IPS-18c (cell line): ENCODE results near the gene DAGLA.

ENCODE experiments used
- H3K4me3 ChIP-seq: 2 replicates; pipeline ENCODE4 v1.7.0; 2013; ENCODE audit warnings: low read depth, mild to moderate bottlenecking, low read length, moderate library complexity; ENCODE audit not compliant: insufficient read depth
- H3K9me3 ChIP-seq: one replicate; pipeline ENCODE4 v1.6.1; 2013; ENCODE audit warnings: mild to moderate bottlenecking, low read length, moderate library complexity; ENCODE audit not compliant: control insufficient read depth, insufficient read depth

Gene DAGLA

DNA sequence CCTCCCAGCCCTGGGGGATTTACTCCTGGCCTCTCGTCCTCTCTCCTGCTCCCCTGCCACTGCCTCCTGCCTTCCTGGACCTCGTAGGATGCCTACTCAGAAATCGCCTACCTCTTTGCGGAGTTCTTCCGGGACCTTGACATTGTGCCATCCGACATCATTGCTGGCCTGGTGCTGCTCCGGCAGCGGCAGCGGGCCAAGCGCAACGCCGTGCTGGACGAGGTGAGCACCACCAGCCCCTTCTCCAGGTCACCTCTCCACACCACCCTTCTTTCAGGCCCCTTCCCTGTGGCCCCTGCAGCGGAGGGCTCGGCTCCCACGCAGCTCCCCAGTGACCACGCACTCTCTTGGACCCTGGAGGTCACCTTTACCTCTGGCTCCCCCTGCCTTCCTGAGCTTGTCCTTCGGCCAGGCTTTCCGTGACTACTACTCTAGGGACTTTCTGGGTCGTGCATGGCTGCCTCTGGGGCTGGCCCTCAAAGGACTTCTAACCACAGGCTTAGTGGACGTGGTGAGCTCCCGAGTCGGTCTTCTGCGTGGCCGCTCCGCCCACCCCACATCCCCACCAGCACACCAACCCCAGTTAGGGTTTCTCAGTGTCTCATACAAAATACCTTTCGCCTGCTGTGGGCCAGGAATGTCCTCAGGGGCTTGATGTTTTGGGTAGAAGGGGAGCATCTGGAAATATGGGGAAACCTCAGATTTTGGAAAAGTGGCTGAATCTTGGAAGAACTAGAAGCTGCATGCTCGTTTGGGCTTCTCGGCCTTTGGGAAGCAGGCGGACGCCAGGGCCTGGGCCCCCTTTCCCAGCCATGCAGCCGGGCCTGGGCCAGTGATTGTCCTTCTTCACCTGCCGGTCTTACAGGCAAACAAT lies 48.1 kb downstream of the DAGLA start:
- Histone ChIP-seq H3K4me3 (no peak overlapping the region), H3K9me3 (peaks cover 3% of the 10 kb centered on the region)

DNA sequence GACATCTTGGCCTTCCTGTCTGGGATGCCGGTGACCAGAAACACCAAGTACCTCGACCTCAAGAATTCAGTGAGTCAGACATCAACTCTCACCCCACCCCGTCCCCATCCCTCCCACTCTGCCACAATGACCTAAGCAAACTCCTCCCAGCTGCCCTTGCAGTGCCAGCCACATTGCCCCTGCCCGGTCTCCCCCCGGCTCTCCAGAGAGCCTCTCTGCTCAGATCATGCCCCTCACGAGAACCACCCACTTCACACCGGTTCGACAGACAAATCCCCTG lies 48.7 kb downstream of the DAGLA start:
- Histone ChIP-seq H3K4me3 (no peak overlapping the region), H3K9me3 (peaks cover 3% of the 10 kb centered on the region)

DNA sequence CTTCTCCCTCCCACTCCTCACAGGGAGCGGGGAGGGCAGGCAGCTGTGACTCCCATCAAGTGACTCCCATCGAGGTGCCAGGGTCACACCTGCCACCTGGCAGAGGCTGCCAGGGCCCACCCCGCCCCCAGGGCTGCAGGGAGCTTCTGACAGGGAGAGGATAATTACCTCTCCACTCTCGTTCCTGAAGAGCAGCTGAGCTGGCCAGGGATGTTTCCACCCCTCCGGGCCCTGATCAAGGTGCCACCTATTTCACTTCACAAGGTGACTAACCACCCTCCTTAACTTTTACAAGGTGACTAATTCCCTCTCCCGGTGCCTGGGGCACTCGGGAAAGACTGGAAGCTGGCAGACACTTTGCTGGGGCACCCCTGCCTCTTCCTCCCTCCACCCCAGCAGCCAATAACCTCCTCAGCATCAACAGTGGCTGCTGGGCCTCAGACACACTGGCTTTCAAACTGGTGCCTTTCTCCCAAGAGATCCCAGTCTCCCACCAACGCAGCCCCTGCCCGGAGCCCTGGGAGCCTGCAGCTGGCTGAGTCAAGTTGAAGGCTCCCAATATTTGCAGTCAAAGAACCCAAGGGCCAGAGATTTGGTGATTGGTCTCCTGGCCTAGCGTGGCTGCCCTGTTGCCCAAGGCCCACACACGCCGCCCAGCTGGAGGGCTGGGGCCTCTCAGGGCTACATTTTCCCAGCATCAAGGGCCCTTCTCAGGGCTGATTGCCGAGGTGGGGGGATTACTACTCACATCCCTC lies 50.2 kb downstream of the DAGLA start:
- Histone ChIP-seq H3K9me3 (no peaks in the 10 kb centered on the region), H3K4me3 (no peak overlapping the region)

DNA sequence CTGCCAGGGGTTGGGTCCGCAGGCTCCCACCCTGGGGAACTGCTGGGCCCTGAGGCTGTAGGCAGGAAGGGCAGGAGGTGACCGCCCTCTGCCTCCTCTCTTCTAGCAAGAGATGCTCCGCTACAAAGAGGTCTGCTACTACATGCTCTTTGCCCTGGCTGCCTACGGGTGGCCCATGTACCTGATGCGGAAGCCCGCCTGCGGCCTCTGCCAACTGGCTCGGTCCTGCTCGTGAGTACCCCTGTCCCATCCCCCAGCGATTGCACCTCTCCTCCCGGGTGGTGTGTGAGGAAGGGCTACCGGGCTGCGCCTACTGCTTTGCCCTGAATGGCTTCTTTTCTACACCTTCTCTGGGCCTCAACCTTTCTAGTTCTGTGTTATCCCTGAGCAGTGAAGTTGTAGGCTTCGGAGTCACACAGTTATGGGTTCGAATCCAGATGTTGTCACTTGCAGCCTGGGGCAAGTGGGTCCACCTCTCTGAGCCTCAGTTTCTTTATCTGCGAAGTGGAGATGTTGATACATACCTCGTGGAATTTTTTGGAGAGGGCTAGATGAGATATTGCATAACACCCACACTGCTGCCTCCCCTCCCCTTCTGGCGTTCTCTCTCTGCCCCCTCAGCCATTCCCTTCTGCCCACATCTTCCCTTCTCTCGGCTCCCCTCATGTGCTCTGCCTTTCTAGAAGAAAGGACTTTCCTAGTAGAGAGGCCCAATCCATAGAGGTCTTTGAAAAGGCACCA lies 51.2 kb downstream of the DAGLA start:
- Histone ChIP-seq H3K4me3 (no peak overlapping the region), H3K9me3 (no peaks in the 10 kb centered on the region)

DNA sequence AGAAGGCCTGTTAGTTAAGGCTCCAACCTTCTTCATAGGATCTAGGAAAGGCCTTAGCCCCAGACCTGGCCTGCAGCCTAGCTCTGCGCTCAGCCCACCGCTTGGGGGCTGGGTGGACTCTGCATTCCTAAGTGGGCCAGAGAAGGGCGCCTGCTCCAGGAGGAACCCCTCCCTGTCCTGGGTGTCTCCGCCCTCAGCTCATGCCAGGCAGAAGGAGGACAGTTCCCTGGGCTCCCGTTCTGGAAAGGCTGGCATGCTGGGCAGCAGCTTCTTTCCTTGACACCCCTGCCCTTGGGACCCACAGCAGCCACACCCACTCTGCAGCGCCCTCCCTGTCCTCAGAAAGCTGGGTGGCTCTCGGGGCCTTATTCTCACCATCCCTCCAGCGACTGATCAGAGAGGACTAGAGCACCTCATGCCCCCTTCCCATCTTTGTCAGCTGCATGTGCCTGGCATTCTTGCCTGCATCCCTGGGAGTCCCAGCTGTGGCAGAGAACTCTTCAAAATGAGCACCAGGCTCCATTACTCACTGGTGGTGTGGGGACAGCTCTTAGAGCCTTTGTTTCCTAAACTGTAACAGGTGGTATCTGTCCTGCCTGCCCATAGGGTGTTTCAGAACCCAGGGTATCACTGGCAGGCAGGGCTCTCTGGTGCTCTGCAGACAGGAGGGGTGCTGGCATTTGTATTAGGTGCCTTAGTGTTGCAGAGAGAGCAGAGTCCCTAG lies 51.9 kb downstream of the DAGLA start:
- H3K4me3 ChIP-seq: no peak overlapping the region
- no peaks in the 10 kb centered on the region for H3K9me3 ChIP-seq

DNA sequence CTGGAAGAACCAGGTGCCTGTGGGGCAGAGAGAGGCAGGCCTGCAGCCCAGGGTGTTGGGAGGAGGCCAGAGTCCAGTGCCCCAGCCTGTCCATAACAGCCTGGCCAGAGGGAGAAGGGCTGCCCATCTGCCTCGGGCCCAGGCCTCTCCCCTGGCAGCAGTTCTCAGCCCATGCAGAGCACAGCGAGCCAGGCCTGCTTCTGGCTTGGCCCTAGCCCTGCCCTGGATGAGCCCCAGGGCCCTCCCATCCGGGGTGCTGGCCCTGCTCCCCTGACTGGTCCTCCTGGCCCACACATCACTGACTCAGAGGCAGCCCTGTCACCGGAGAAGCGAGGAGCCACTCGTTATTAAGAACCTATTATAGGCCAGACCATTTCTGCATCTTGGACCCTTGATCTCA lies 52.5 kb downstream of the DAGLA start:
- H3K9me3 ChIP-seq: no peaks in the 10 kb centered on the region

DNA sequence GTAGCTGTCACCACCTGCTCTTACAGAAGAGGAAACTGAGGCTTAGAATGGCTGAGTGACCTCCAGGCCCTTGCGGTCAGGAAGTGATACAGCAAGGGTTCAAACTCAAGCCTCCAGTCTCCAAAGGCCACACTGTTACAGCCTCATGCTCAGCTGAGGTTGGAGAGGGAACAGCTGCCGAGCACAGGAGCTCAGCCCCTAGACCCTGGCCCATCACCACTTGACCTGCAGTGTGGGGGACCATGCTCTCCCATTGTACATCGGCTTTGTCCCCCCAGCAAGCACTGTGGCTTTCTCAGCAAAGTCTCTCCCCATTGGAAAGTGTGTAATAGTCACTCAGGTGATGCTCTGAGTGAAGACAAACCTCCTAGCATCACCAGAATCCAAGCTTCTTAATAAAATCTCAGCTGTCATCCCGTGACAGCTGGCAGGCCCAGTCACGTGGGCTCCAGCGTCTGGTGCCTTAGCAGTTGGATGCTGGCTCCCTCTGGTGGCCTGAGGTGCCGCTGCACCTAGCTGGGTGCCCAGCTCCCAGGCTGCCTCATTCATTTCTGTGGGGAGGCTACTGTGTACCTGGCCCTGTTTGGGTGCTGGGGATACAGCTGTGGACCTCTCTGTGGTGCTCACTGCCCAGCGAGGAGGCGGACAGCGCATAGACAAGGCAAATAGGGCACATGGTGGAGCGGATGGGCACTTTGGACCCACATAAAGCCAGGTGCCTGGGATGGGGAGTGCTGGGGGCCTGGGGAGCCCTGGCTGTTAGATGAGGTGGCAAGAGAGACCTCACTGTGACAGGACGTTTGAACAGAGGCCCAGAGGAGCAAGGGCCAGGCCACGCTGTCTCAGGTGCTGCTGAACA lies 53.2 kb downstream of the DAGLA start:
- H3K9me3 ChIP-seq: no peaks in the 10 kb centered on the region
- H3K4me3 ChIP-seq: no peak overlapping the region

More for the DNA sequence above, 52.5 kb downstream of the DAGLA start:
- no peak overlapping the region for H3K4me3 ChIP-seq

DNA sequence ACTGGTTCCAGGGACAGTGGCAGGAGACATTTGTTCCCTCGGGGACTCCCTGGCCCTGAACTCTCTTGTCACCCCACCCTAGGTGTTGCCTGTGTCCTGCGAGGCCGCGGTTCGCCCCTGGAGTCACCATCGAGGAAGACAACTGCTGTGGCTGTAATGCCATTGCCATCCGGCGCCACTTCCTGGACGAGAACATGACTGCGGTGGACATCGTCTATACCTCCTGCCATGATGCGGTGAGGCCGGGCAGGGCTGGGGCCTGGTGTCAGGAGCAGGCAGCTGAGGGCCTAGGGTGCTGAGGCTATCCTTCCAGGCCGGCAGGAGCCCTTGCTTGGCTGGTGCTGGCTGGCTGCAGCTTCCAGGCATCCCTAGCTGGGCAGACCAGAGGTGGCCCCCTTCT lies 54.6 kb downstream of the DAGLA start:
- Histone ChIP-seq H3K9me3 (no peaks in the 10 kb centered on the region), H3K4me3 (no peak overlapping the region)

DNA sequence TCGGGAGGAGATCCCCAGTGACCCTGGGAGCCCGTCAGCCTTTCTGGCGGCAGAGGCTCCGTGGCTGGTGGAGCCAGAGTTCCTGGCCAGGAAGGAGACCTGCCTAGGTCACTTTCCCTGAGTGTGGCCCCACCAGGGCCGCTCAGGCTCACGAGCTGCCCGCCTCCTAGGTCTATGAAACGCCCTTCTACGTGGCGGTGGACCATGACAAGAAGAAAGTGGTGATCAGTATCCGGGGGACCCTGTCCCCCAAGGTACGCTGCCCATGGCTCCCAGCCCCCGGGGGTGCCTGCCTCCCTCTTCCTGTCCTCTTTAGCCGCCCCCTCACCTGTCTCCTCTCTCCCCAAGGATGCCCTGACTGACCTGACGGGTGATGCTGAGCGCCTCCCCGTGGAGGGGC lies 55.2 kb downstream of the DAGLA start:
- H3K4me3 ChIP-seq: no peak overlapping the region

DNA sequence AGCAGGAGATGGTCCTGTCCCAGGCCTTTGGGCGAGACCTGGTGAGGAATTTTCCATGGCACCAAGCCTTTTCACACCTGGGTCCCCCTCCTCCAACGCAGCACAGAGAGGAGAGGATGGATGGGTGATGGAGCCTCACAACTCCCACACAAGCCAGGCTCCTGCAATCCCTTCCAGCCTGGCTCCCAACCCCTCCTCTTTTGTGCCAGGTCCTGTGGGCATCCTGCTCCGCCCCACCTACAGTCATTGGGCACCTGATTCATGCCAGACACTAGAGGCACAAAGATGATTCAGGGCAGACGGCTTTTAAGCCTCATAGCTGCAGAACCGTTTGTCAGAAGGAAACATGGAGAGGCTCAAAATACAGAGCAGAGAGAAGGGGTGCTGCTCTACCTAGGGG lies 56.1 kb downstream of the DAGLA start:
- no peak overlapping the region for H3K4me3 ChIP-seq

More for the DNA sequence above, 55.2 kb downstream of the DAGLA start:
- no peaks in the 10 kb centered on the region for H3K9me3 ChIP-seq

DNA sequence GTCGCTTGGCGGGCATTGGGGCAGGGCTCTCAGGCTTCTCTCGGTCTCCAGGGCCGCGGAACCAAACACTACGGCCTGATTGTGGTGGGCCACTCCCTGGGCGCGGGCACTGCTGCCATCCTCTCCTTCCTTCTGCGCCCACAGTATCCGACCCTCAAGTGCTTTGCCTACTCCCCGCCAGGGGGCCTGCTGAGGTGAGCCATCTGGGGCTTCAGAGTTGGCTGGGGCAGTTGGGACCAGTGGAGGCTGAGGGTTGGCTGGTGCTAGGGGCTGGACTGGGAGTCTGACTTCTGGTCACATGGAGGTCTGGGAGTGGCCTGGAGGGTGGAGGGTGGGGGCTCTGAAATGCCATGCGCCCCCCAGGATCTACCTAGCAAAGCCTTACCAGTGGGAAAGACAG lies 56.9 kb downstream of the DAGLA start:
- Histone ChIP-seq H3K9me3 (no peaks in the 10 kb centered on the region), H3K4me3 (no peak overlapping the region)

More for the DNA sequence above, 56.1 kb downstream of the DAGLA start:
- H3K9me3 ChIP-seq: no peaks in the 10 kb centered on the region

DNA sequence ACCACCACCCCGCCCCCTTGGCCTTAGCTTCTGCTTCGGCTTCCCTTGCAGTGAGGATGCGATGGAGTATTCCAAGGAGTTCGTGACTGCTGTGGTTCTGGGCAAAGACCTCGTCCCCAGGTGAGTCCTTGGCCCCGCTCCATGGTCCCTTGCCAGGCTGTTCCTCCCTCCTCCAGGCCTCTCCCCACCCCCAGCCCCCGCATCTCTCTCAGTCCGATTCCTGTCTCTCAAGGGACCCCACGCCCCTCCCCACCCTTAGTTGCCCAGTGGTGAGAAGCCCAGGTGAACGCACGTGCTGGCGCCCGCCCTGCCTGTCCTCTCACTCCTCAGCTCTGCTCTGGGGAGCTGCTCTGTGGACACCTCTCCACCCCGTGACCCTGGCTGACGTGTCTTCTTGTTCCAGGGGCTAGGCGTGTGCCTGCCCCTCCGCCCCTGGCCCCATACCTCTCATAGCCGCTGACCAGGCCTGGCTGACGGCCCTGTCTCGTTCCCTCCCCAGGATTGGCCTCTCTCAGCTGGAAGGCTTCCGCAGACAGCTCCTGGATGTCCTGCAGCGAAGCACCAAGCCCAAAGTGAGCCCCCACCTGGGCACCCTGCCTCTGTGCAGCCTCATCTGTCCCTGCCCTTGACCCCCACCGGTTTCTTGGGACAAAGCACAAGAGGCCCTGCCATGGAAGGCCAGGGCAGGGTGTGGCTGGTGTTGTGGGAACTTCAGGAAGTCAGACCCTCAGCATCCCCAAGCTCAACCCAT lies 57.6 kb downstream of the DAGLA start:
- no peaks in the 10 kb centered on the region for H3K9me3 ChIP-seq
- no peak overlapping the region for H3K4me3 ChIP-seq

DNA sequence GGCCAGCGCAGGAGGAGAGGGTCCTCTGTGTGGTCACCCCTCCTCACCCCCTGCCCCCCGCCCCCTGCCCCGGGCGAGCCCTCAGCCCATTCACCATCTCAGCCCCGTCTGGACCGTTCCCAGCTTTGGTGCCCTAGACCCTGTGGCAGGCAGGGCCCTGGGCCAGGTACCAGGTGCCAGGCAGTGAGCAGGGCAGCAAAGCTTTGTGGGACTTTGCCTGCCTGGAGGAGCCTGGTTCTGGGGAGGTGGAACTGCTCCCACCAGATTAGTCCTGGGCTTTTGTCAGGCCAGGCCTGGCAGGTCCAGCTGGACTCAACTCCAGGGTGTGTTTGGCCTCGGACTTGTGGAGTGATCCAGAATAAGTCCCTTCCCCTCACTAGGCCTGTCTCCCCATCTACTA lies 58.6 kb downstream of the DAGLA start:
- no peaks in the 10 kb centered on the region for H3K9me3 ChIP-seq
- no peak overlapping the region for H3K4me3 ChIP-seq

DNA sequence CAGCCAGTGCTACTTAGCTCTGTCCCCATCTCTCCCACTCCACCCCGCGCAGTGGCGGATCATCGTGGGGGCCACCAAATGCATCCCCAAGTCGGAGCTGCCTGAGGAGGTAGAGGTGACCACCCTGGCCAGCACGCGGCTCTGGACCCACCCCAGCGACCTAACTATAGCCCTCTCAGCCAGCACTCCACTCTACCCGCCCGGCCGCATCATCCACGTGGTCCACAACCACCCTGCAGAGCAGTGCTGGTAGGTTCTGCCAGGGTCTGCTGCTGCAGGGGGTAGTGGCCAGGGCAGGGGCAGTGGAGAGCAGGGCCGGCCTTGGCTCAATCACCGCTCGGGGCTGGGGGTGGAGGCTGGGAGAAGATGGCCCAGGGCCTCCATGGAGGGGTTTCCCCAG lies 59.2 kb downstream of the DAGLA start:
- H3K4me3 ChIP-seq: no peak overlapping the region
- H3K9me3 ChIP-seq: no peaks in the 10 kb centered on the region

DNA sequence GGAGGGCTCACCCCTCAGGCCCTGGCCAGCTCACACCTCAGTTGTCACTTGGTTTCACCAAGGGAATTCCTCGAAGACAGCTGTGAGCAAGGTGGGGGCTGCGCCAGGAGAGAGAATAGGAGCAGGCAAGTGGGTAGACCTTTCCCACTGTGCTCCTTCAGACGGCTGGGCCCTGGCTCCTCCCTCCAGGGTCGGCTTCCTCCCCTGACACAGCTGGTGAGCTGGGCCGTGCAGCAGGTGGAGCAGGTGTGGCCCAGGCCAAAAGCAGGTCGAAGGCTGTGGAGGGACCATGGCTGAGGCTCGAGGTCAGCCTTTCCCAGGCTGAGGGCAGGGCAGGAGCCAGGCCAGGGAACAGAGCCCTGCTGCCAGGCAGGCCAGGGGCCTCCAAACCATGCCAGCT lies 59.8 kb downstream of the DAGLA start:
- H3K9me3 ChIP-seq: no peaks in the 10 kb centered on the region
- no peak overlapping the region for H3K4me3 ChIP-seq

DNA sequence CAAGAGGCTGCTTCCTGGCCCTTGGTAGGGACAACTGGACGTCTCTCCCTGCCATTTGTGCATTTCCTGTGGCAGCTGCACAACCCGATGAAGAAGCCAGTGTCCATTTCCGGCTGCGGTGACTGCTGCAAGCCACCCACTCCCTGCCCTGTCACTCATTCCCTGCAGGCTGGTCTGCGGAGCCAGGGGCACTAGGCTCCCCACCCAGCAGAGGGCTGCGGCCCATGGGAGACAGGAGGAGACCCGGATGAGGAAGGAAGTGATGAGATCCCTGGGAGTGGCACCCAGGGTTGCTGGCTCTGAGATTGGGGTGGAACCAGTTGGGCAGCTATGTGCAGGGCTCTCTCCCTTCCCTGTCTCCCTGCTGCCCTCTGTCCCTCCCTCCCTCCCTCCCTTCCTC lies 62.2 kb downstream of the DAGLA start:
- no peaks in the 10 kb centered on the region for H3K9me3 ChIP-seq
- no peak overlapping the region for H3K4me3 ChIP-seq
